H9 (cell line): ENCODE results near the gene CD27. TPM values are rescaled to one million over a fixed set of nuclear protein-coding genes. Genes with fewer than 3 reads are reported as not detected.

Experiments used
- DNase-seq: peaks from one replicate; pipeline ENCODE4 v3.0.0-alpha.2; 2017
- H2AFZ ChIP-seq: one replicate; pipeline ENCODE4 v1.6.1; 2013; ENCODE audit warnings: mild to moderate bottlenecking, low read length, control low read depth, moderate library complexity
- H2AK5ac ChIP-seq: 2 replicates; pipeline ENCODE4 v1.6.1; 2013; ENCODE audit warnings: low read length, control low read depth, mixed read lengths; ENCODE audit not compliant: insufficient read length
- H2BK120ac ChIP-seq: one replicate; pipeline ENCODE4 v1.6.1; 2013; ENCODE audit warnings: low read depth, mild to moderate bottlenecking, low read length, control low read depth, inconsistent platforms; ENCODE audit not compliant: poor library complexity, severe bottlenecking
- H2BK12ac ChIP-seq: 2 replicates; pipeline ENCODE4 v1.6.1; 2013; ENCODE audit warnings: low read length, control low read depth, mixed read lengths, low read depth; ENCODE audit not compliant: insufficient read length
- H2BK15ac ChIP-seq: 2 replicates; pipeline ENCODE4 v1.6.1; 2013; ENCODE audit warnings: low read depth, low read length, control low read depth
- H2BK20ac ChIP-seq: one replicate; pipeline ENCODE4 v1.6.1; 2013; ENCODE audit warnings: low read depth, mild to moderate bottlenecking, low read length, control low read depth, inconsistent platforms; ENCODE audit not compliant: poor library complexity, severe bottlenecking
- H2BK5ac ChIP-seq: 2 replicates; pipeline ENCODE4 v1.6.1; 2013; ENCODE audit warnings: low read length, control low read depth, mixed read lengths; ENCODE audit not compliant: insufficient read length
- H3K14ac ChIP-seq: 2 replicates; pipeline ENCODE4 v1.6.1; 2013; ENCODE audit warnings: low read length, control low read depth; ENCODE audit not compliant: insufficient read depth
- H3K18ac ChIP-seq: 2 replicates; pipeline ENCODE4 v1.6.1; 2013; ENCODE audit warnings: low read depth, mild to moderate bottlenecking, mixed read lengths, low read length, control low read depth; ENCODE audit not compliant: insufficient read length
- H3K23ac ChIP-seq: 2 replicates; pipeline ENCODE4 v1.6.1; 2013; ENCODE audit warnings: low read length, control low read depth, mixed read lengths, low read depth; ENCODE audit not compliant: insufficient read length
- H3K23me2 ChIP-seq: 2 replicates; pipeline ENCODE4 v1.6.1; 2013; ENCODE audit warnings: low read depth, mild to moderate bottlenecking, mixed read lengths, low read length, control low read depth; ENCODE audit not compliant: insufficient read length, poor library complexity, severe bottlenecking
- H3K27ac ChIP-seq: 2 replicates; pipeline ENCODE4 v1.5.1; 2013; ENCODE audit warnings: low read length, control low read depth, mixed read lengths, low read depth; ENCODE audit not compliant: insufficient read length
- H3K27me3 ChIP-seq: 2 replicates; pipeline ENCODE4 v1.6.1; 2013; ENCODE audit warnings: low read length, control low read depth, inconsistent platforms; ENCODE audit not compliant: insufficient read depth
- H3K4ac ChIP-seq: 2 replicates; pipeline ENCODE4 v1.6.1; 2013; ENCODE audit warnings: low read depth, mild to moderate bottlenecking, control low read depth, inconsistent platforms, low read length, moderate library complexity
- H3K4me1 ChIP-seq: 2 replicates; pipeline ENCODE4 v1.6.1; 2013; ENCODE audit warnings: low read length, control low read depth, inconsistent platforms; ENCODE audit not compliant: insufficient read depth
- H3K4me2 ChIP-seq: 2 replicates; pipeline ENCODE4 v1.6.1; 2013; ENCODE audit warnings: low read length, control low read depth, mixed read lengths; ENCODE audit not compliant: insufficient read length, insufficient read depth
- H3K56ac ChIP-seq: 2 replicates; pipeline ENCODE4 v1.6.1; 2013; ENCODE audit warnings: low read depth, mild to moderate bottlenecking, mixed read lengths, low read length, control low read depth; ENCODE audit not compliant: insufficient read length
- H3K79me1 ChIP-seq: 2 replicates; pipeline ENCODE4 v1.6.1; 2013; ENCODE audit warnings: low read depth, mild to moderate bottlenecking, moderate library complexity, low read length, control low read depth, inconsistent platforms; ENCODE audit not compliant: insufficient read depth, poor library complexity, severe bottlenecking
- H3K79me2 ChIP-seq: 2 replicates; pipeline ENCODE4 v1.6.1; 2013; ENCODE audit warnings: low read length, control low read depth, inconsistent platforms; ENCODE audit not compliant: insufficient read depth
- H3K9ac ChIP-seq: 2 replicates; pipeline ENCODE4 v1.6.1; 2013; ENCODE audit warnings: low read length, control low read depth, mixed read lengths; ENCODE audit not compliant: insufficient read length; ENCODE audit errors: extremely low read depth
- H3K9me3 ChIP-seq: one replicate; pipeline ENCODE4 v1.6.1; 2013; ENCODE audit warnings: low read depth, low read length, inconsistent platforms; ENCODE audit not compliant: control insufficient read depth
- H3T11ph ChIP-seq: one replicate; pipeline ENCODE4 v1.6.1; 2013; ENCODE audit warnings: mild to moderate bottlenecking, low read length, control low read depth, inconsistent platforms
- H4K20me1 ChIP-seq: one replicate; pipeline ENCODE4 v1.6.1; 2013; ENCODE audit not compliant: control insufficient read depth, insufficient read length, insufficient read depth
- H4K5ac ChIP-seq: 2 replicates; pipeline ENCODE4 v1.6.1; 2013; ENCODE audit warnings: low read depth, mild to moderate bottlenecking, mixed read lengths, low read length, control low read depth; ENCODE audit not compliant: insufficient read length
- H4K8ac ChIP-seq: replicated peaks from 2 replicates; pipeline ENCODE4 v1.6.1; 2013; ENCODE audit warnings: low read length, control low read depth, mixed read lengths, low read depth; ENCODE audit not compliant: insufficient read length
- H4K91ac ChIP-seq: 2 replicates; pipeline ENCODE4 v1.6.1; 2013; ENCODE audit warnings: low read depth, mild to moderate bottlenecking, moderate library complexity, mixed read lengths, low read length, control low read depth; ENCODE audit not compliant: insufficient read length
- H3K27ac Mint-ChIP-seq, 3 experiments: 2 replicates in 2 of 3; 3 replicates in 1 of 3; pipeline ENCODE4 v1.8.0; 2020 to 2021; ENCODE audit warnings: mixed read lengths in 3 of 3, mild to moderate bottlenecking in 1 of 3, moderate library complexity in 1 of 3
- H3K27me3 Mint-ChIP-seq: 2 replicates; pipeline ENCODE4 v1.8.0; 2021; ENCODE audit warnings: low read depth, mild to moderate bottlenecking, moderate library complexity, mixed read lengths
- H3K36me3 Mint-ChIP-seq, 3 experiments: 2 replicates in 2 of 3; 3 replicates in 1 of 3; pipeline ENCODE4 v1.8.0; 2020 to 2021; ENCODE audit warnings: low read depth in 3 of 3, mixed read lengths in 3 of 3; ENCODE audit not compliant: insufficient read depth in 1 of 3
- H3K4me1 Mint-ChIP-seq, 2 experiments: 2 replicates each; pipeline ENCODE4 v1.8.0; 2020; ENCODE audit warnings: mixed read lengths in 2 of 2
- H3K4me3 Mint-ChIP-seq, 2 experiments: 2 replicates in 1 of 2; 3 replicates in 1 of 2; pipeline ENCODE4 v1.8.0; 2020 to 2021; ENCODE audit warnings: mild to moderate bottlenecking in 2 of 2, mixed read lengths in 2 of 2, moderate library complexity in 1 of 2
- H3K9me3 Mint-ChIP-seq, 2 experiments: 2 replicates in 1 of 2; 3 replicates in 1 of 2; pipeline ENCODE4 v1.8.0; 2020; ENCODE audit warnings: mild to moderate bottlenecking in 2 of 2, mixed read lengths in 2 of 2, moderate library complexity in 1 of 2
- WGBS: extraction: QIAGEN DNeasy Blood & Tissue Kit; methylation state at CpG from one replicate; pipeline ENCODE4 v1.1.7; 2013; ENCODE audit warnings: missing lambda C conversion rate, low lambda C conversion rate, mixed read lengths; ENCODE audit not compliant: insufficient read length; ENCODE audit errors: extremely low coverage; 5-methylcytosine and 5-hydroxymethylcytosine counted together
- total RNA-seq: library from RNA; stranded (reverse); gene quantifications from 2 replicates; pipeline ENCODE4 v1.2.1, GENCODE V29; 2021
- TF ChIP-seq, protein P1 (sequence below): fragments of 200-600 bp; sonication (generic); conservative IDR thresholded peaks from 3 replicates; pipeline ENCODE4 v1.8.0; 2021; ENCODE audit warnings: antibody characterized with exemption, mild to moderate bottlenecking

Gene CD27
- total RNA-seq, 1 experiment from 2014 or later, result 0.37 TPM

DNA sequence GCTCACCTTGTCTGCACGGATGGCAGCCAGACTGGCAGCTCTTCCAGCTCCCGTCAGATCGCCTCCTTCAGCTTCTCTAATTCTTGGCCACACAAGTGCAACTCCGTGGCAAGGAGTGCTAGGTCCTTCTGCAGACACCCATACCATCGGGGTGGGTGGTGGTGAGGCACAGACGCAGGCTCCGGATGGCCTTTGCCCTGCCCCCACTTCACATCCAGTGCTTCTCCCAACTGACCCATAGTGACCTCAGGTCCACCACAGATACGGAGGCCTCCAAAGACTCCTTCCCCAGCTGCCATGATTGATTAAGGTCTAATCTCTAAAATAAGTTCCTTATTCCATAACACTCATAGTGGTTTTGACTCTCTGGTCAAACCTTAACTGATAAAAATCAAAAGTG lies 19.9 kb upstream of the CD27 start:
- Histone ChIP-seq H3K27me3 (no peaks in the 10 kb centered on the region), H2BK5ac (no peak overlapping the region), H3K14ac (no peak overlapping the region; the same call in 1 of the 2 replicates), H3K27ac (no peak overlapping the region), H3K79me1 (no peaks in the 10 kb centered on the region), H2BK12ac (no peak overlapping the region), H3K56ac (no peak overlapping the region), H3K23ac (no peak overlapping the region), H3K23me2 (no peaks in the 10 kb centered on the region), H3K9me3 (no peaks in the 10 kb centered on the region), H2BK120ac (no peak overlapping the region), H3K9ac (no peak overlapping the region), H2AFZ (no peak overlapping the region), H3K4me2 (no peak overlapping the region), H4K20me1 (no peaks in the 10 kb centered on the region), H3K18ac (no peak overlapping the region), H4K91ac (no peak overlapping the region), H2BK20ac (no peak overlapping the region), H2BK15ac (no peak overlapping the region), H3T11ph (no peak overlapping the region), H3K4ac (no peak overlapping the region), H4K5ac (no peak overlapping the region), H4K8ac (no peak overlapping the region), H2AK5ac (no peak overlapping the region), H3K4me1 (no peaks in the 10 kb centered on the region), H3K79me2 (no peaks in the 10 kb centered on the region)
- TF ChIP-seq, protein P1, sequence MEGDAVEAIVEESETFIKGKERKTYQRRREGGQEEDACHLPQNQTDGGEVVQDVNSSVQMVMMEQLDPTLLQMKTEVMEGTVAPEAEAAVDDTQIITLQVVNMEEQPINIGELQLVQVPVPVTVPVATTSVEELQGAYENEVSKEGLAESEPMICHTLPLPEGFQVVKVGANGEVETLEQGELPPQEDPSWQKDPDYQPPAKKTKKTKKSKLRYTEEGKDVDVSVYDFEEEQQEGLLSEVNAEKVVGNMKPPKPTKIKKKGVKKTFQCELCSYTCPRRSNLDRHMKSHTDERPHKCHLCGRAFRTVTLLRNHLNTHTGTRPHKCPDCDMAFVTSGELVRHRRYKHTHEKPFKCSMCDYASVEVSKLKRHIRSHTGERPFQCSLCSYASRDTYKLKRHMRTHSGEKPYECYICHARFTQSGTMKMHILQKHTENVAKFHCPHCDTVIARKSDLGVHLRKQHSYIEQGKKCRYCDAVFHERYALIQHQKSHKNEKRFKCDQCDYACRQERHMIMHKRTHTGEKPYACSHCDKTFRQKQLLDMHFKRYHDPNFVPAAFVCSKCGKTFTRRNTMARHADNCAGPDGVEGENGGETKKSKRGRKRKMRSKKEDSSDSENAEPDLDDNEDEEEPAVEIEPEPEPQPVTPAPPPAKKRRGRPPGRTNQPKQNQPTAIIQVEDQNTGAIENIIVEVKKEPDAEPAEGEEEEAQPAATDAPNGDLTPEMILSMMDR, result no peak
- Mint-ChIP-seq H3K36me3 (no peaks in the 10 kb centered on the region), H3K4me1 (peaks cover 5% of the 10 kb centered on the region in 2 experiments), H3K27me3 (peaks cover 6% of the 10 kb centered on the region), H3K9me3 (no peaks in the 10 kb centered on the region), H3K4me3 (no peak overlapping the region), H3K27ac (no peak overlapping the region)
- WGBS, result no CpG with 5 or more reads among the region's 8 CpGs
- DNase-seq, result no peak
